NB4 (cell line): ENCODE data around the gene PTPRG.

Experiments
- CTCF ChIP-seq: IDR thresholded peaks from one replicate; pipeline ENCODE4 v1.5.1; 2012; ENCODE audit warnings: low read depth, low read length
- MAX ChIP-seq: IDR thresholded peaks from 2 replicates; pipeline ENCODE4 v1.6.1; 2011; ENCODE audit warnings: low read depth, low read length
- MYC ChIP-seq: IDR thresholded peaks from 2 replicates; pipeline ENCODE4 v1.6.1; 2011; ENCODE audit warnings: low read depth, low read length
- POLR2A ChIP-seq: IDR thresholded peaks from 2 replicates; pipeline ENCODE4 v1.6.1; 2011; ENCODE audit warnings: mild to moderate bottlenecking; ENCODE audit not compliant: insufficient read length; ENCODE audit errors: extremely low read depth

GRCh38 chr3:61665987-61666386, 104.6 kb downstream of the PTPRG start:
- TF ChIP-seq CTCF = no peak
- TF ChIP-seq POLR2A = no peak
- TF ChIP-seq MAX = no peak
- no peak for TF ChIP-seq MYC
